H4 (cell line): Measurements from ENCODE around the gene BLOC1S3. TPM values are rescaled to one million over a fixed set of nuclear protein-coding genes. Genes with fewer than 3 reads are reported as not detected.
A peak's percentile ranks its signal among the peaks of the same experiment; 100 is the strongest.

Experiments used
- DNase-seq: peaks from one replicate; pipeline ENCODE4 v3.0.0-alpha.2; 2015; ENCODE audit warnings: low spot score
- total RNA-seq: library from RNA; depleted of rRNA; stranded (reverse); fragments of >200 nt; shearing (Covaris generic); gene quantifications from 2 replicates; pipeline ENCODE4 v1.2.3, GENCODE V29; 2014

The BLOC1S3 gene
- total RNA-seq, 1 experiment from 2014 or later = 2.1 TPM

GRCh38 chr19:45161738-45162607 is 16.6 kb upstream of the BLOC1S3 start:
- DNase-seq = no peak

DNA sequence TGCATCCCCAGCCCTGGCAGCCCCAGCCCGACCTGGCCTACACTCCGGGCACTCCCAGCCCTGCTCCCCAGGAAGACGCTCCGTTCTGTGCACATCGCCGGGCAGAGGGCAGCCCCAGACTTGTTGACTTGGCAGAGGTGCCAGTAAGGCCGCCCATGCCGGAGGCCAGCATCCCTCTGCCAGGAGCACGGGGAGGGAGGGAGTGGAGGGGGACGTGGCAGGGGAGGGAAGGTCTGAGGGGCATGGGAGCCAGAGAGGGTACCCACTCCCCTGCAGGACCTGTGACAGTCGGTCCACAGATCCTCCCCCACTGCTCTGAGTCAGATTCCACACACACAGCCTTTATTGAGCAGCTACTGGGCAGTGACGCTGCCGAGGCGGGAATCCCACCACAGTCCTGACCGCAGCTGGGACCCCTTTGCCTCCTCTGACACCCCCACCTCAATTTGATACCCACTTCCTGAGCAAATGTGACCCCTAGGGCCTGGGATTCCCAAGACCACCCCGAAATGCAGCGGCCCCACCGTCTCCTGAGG is 15.9 kb upstream of the BLOC1S3 start:
- no peak for DNase-seq

GRCh38 chr19:45163156-45163555 is 15.4 kb upstream of the BLOC1S3 start:
- no peak for DNase-seq

GRCh38 chr19:45163751-45164460 is 14.7 kb upstream of the BLOC1S3 start:
- DNase-seq = no peak

DNA sequence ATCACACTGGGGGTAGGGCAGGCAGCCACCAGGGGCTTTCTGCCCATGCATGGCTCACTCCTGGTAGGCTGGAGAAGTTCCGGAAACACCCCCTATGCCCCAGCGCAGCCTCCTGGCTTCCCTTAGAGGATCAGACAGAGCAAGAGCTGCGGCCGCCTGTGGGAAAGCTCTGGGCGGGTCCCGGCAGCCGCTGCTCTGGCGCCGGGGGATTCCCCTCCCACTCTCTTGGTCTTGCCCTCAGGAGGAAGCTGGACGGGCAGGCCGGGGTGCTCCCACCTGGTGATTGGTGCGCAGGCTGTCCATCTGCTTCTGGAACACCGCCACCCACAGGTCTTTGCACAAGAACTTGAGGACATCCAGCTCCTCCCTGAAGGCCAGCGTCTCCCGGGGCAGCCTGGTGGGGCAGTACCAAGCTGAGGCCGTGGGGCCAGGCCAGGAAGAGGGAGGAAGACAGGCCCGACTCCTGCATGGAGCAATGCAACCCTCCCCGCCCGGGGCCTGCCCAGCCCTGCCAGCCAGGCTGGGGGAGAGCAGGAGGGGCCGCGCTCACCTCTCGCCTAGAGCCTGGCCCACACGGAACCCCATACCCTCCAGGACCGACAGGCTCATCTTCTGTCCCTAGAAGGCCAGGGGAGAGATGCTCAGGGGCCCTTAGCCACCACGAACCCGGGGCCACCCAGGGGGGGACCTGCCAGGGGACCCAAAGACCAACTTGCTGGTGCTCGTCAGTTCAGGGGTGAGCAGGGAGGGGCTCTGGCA is 13.8 kb upstream of the BLOC1S3 start:
- DNase-seq = peak; percentile 32

DNA sequence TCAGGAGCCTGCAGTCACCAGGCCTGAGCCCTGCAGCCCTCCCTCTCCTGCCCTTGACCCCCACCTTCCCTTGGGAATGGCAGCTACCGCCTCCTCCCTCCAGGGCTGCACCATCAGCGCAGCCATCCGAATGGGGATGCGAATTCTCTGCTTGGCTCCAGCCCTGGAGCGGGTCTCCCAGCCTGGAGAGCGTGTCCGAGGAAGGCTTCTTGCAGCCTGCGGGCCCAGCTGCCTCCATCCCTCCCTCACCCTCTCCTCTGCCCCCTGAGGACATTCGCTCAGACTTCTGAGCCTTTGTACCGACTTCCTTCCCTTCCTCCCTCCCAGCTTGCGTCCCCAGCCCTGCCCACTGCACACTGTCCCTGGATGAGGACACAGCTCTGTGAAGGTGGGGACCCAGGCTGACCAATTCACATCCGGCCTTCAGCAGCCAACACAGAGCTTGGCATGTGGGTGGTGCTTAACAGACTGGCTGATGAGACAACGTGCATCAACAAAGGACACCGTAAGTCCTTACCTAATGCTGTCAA is 11.8 kb upstream of the BLOC1S3 start:
- DNase-seq = no peak

DNA sequence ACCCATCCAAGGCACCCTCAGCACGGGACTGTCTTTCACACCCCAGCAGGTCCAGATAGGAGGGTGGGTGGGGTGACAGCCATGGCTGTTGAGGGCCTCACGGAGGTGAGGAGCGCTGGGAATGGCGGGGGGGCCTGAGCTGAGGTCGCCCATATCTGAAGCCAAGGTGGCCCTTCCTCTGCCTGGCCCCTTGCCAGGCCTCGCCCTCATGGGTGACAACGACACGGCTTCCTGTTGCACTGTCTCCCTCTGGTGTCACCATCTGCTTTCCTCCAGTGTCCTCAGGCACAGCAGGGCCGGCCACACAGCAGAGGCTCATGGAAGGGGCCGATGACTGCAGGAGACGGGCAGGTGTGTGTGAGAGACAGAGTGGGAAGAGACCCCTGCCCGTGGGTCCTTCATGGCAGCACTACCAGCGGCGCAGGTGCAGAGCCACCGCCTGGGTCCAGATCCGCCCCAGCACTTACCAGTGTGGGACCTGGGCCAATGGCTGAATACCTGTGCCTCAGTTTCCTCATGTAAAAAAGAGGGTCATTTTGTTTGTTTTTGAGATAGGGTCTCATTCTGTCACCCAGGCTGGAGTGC is 9.7 kb upstream of the BLOC1S3 start:
- DNase-seq = no peak

DNA sequence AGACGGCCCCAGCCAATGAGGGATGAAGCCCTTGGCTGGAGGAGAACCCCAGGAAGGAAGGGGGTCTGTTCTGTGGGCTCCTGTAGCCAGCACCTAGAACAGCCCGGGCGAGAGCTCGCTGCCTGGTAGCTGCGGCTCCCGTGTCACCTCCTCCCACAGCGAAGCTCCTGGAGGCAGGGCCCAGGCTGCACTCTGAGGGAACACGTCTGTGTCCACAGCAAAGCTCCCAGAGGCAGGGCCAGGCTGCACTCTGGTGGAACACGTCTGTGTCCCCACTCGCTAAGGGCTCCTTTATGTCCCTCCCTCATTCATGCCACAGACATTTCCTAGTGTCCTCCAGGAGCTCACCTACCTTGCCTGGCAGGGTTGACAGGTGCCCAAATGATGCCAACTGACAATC is 9.0 kb upstream of the BLOC1S3 start:
- DNase-seq = no peak

GRCh38 chr19:45170146-45171106 is 8.2 kb upstream of the BLOC1S3 start:
- no peak for DNase-seq

- DNase-seq = no peak
Measured at GRCh38 chr19:45171211-45171623, 7.4 kb upstream of the BLOC1S3 start.

GRCh38 chr19:45172173-45172572 is 6.4 kb upstream of the BLOC1S3 start:
- no peak for DNase-seq

- DNase-seq = no peak
Measured at GRCh38 chr19:45172611-45173208, 5.9 kb upstream of the BLOC1S3 start.

- peak; percentile 81 for DNase-seq
Measured at GRCh38 chr19:45173816-45174215, 4.8 kb upstream of the BLOC1S3 start.

DNA sequence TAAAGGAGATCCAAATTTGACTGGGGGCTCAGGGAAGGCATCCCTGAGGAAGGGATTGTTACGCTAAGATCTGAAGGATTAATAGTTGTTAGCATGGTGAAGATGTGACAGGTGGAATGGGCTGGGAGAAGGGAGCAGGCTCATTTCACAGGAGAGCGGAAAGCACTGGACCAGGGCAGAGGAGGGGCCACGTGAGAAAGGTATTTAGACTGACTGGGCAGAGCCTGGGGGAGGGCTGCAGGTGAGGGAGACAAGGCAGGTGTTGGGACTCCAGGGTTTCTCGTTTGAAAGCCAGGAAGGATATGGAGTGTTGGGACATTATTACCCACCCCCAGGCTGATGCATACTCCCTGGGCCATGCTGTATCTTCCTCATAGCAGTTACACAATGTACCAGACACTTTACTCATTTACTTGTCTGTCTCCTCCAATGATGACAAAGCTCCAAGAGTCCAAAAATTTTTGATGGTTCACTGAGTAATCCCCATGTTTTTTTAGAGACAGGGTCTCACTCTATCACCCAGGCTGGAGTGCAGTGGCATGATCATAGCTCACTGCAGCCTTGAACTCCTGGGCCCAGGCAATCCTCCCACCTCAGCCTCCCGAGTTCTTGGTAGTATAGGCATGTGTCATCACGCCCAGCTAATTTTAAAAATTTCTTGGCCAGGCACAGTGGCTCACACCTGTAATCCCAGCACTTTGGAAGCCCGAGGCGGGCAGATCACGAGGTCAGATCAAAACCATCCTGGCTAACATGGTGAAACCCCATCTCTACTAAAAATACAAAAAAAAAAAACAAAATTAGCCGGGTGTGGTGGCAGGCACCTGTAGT is 2.9 kb upstream of the BLOC1S3 start:
- no peak for DNase-seq

- no peak for DNase-seq
Measured at GRCh38 chr19:45177817-45178261, 745 bp upstream of the BLOC1S3 start, which contains the start of gene TRAPPC6A. Gene TRAPPC6A, minus strand, starts transcription at chr19:45178237. Its CDS starts 19 bp downstream, at chr19:45178218.

DNA sequence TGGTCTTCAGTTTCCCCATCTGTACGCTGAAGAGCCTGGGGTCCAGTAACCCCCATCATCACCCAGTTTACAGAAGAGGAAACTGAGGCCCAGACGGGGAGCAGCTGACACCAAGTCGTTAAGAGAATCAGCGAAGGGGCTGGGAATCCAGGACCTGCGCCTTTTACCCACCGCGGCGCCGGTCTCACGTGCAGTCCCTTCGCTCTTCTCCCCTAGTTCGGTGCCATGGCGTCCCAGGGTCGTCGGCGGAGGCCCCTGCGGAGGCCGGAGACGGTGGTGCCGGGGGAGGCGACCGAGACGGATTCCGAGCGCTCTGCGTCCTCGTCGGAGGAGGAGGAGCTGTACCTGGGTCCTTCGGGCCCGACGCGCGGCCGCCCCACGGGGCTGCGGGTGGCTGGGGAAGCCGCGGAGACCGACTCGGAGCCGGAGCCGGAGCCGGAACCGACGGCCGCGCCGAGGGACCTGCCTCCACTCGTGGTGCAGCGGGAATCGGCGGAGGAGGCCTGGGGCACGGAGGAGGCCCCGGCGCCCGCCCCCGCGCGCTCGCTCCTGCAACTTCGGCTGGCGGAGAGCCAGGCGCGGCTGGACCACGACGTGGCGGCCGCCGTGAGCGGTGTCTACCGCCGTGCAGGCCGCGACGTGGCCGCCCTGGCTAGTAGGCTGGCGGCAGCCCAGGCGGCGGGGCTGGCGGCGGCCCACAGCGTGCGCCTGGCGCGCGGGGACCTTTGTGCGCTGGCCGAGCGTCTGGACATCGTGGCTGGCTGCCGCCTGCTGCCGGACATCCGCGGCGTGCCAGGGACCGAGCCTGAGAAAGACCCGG is 698 bp downstream of the BLOC1S3 start:
- no peak for DNase-seq

DNA sequence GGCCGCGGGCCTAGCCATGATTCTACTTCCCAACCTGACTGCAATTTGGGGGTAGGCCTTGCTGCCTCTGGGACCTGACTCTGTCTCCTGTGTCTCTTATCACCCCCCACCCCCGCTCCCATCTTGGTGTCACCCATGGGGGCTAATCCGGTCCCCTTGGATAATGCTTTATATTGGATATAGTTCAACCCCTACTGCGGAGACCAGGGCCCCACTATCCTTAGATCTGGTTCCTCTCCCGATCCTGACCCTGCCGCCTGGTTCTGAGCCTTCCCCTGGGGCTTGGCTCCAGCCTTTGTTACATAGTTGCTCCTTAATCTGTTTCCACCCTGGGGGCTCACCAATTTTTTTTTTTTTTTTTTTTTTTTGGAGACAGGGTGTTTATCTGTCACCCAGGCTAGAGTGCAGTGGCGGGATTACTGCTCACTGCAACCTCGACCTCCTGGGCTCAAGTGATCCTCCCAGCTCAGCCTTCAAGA is 1.3 kb downstream of the BLOC1S3 start:
- no peak for DNase-seq

DNA sequence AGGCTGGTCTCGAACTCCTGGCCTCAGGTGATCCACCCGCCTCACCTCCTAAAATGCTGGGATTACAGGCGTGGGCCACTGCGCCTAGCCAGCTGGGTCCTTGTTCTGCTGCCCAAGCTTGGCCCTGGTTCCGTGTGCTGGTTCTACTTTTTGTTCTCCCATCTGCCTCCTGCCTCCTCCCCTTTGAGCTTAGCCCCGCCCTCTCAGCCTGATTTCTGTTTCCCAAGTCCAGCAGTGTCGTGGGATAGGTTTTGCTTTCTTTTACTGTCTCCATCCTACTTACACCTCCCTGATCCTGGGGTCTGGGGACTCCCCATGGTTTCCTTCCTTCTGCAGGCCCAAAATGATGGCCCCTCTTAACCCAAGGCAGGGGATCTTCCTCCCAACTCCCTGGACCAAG is 2.4 kb downstream of the BLOC1S3 start:
- DNase-seq = no peak
